ENCODE results near the gene TNFRSF1A. TPM values are rescaled to one million over a fixed set of nuclear protein-coding genes. Genes with fewer than 3 reads are reported as not detected.

The TNFRSF1A gene
- total and polyA plus RNA-seq, 2 of the 13 experiments (the other 11 are each of a cell fraction or from before 2014, with no cell fraction given), result 41.5 to 61.2 TPM

DNA sequence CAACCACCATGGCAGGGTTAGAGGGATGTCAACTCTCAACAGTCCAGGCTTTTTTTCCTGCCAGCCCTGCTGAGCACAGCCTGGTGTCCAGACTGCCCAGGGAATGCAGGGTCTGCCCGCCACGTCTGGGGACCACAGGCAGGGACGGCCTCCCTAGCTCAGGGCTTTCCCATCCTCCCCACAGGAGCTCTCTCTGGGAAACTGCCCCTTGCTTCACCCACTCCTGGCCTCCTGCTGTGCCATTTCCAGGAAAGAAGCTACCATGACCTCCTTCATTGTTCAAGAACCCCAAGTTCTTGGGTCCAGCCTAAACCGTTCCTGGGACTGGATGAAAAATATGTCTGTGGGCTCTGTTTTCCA, 28.7 kb upstream of the TNFRSF1A start (continued):
- TF ChIP-seq, protein P1, sequence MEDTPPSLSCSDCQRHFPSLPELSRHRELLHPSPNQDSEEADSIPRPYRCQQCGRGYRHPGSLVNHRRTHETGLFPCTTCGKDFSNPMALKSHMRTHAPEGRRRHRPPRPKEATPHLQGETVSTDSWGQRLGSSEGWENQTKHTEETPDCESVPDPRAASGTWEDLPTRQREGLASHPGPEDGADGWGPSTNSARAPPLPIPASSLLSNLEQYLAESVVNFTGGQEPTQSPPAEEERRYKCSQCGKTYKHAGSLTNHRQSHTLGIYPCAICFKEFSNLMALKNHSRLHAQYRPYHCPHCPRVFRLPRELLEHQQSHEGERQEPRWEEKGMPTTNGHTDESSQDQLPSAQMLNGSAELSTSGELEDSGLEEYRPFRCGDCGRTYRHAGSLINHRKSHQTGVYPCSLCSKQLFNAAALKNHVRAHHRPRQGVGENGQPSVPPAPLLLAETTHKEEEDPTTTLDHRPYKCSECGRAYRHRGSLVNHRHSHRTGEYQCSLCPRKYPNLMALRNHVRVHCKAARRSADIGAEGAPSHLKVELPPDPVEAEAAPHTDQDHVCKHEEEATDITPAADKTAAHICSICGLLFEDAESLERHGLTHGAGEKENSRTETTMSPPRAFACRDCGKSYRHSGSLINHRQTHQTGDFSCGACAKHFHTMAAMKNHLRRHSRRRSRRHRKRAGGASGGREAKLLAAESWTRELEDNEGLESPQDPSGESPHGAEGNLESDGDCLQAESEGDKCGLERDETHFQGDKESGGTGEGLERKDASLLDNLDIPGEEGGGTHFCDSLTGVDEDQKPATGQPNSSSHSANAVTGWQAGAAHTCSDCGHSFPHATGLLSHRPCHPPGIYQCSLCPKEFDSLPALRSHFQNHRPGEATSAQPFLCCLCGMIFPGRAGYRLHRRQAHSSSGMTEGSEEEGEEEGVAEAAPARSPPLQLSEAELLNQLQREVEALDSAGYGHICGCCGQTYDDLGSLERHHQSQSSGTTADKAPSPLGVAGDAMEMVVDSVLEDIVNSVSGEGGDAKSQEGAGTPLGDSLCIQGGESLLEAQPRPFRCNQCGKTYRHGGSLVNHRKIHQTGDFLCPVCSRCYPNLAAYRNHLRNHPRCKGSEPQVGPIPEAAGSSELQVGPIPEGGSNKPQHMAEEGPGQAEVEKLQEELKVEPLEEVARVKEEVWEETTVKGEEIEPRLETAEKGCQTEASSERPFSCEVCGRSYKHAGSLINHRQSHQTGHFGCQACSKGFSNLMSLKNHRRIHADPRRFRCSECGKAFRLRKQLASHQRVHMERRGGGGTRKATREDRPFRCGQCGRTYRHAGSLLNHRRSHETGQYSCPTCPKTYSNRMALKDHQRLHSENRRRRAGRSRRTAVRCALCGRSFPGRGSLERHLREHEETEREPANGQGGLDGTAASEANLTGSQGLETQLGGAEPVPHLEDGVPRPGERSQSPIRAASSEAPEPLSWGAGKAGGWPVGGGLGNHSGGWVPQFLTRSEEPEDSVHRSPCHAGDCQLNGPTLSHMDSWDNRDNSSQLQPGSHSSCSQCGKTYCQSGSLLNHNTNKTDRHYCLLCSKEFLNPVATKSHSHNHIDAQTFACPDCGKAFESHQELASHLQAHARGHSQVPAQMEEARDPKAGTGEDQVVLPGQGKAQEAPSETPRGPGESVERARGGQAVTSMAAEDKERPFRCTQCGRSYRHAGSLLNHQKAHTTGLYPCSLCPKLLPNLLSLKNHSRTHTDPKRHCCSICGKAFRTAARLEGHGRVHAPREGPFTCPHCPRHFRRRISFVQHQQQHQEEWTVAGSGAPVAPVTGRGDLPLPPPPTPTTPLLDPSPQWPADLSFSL (CRISPR knock-in tag; IDR thresholded peaks at IDR 0.05), result no peak
- TF ChIP-seq ZNF501 (CRISPR knock-in tag; IDR thresholded peaks at IDR 0.05), result peak; percentile 47; the same call in 1 of the 2 replicates
- TF ChIP-seq, protein P2, sequence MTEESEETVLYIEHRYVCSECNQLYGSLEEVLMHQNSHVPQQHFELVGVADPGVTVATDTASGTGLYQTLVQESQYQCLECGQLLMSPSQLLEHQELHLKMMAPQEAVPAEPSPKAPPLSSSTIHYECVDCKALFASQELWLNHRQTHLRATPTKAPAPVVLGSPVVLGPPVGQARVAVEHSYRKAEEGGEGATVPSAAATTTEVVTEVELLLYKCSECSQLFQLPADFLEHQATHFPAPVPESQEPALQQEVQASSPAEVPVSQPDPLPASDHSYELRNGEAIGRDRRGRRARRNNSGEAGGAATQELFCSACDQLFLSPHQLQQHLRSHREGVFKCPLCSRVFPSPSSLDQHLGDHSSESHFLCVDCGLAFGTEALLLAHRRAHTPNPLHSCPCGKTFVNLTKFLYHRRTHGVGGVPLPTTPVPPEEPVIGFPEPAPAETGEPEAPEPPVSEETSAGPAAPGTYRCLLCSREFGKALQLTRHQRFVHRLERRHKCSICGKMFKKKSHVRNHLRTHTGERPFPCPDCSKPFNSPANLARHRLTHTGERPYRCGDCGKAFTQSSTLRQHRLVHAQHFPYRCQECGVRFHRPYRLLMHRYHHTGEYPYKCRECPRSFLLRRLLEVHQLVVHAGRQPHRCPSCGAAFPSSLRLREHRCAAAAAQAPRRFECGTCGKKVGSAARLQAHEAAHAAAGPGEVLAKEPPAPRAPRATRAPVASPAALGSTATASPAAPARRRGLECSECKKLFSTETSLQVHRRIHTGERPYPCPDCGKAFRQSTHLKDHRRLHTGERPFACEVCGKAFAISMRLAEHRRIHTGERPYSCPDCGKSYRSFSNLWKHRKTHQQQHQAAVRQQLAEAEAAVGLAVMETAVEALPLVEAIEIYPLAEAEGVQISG (CRISPR knock-in tag; IDR thresholded peaks at IDR 0.05), result no peak
- 0 out of 2 replicates have a peak, but pooled peaks have one; percentile 9 for TF ChIP-seq ZFP36L1 (CRISPR knock-in tag; IDR thresholded peaks at IDR 0.05)
- TF ChIP-seq, protein P3, sequence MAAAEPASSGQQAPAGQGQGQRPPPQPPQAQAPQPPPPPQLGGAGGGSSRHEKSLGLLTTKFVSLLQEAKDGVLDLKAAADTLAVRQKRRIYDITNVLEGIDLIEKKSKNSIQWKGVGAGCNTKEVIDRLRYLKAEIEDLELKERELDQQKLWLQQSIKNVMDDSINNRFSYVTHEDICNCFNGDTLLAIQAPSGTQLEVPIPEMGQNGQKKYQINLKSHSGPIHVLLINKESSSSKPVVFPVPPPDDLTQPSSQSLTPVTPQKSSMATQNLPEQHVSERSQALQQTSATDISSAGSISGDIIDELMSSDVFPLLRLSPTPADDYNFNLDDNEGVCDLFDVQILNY (CRISPR knock-in tag; conservative IDR thresholded peaks at IDR 0.05), result no peak
- TF ChIP-seq, protein P4, sequence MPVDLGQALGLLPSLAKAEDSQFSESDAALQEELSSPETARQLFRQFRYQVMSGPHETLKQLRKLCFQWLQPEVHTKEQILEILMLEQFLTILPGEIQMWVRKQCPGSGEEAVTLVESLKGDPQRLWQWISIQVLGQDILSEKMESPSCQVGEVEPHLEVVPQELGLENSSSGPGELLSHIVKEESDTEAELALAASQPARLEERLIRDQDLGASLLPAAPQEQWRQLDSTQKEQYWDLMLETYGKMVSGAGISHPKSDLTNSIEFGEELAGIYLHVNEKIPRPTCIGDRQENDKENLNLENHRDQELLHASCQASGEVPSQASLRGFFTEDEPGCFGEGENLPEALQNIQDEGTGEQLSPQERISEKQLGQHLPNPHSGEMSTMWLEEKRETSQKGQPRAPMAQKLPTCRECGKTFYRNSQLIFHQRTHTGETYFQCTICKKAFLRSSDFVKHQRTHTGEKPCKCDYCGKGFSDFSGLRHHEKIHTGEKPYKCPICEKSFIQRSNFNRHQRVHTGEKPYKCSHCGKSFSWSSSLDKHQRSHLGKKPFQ (CRISPR knock-in tag; IDR thresholded peaks at IDR 0.05; ENCODE audit: insufficient replicate concordance), result peak; percentile 18
- TF ChIP-seq CBX1 (IDR thresholded peaks at IDR 0.05; ENCODE audit: low read depth), result no peak
- no peak for TF ChIP-seq HIVEP1 (CRISPR knock-in tag; IDR thresholded peaks at IDR 0.05)
- TF ChIP-seq, protein P5, sequence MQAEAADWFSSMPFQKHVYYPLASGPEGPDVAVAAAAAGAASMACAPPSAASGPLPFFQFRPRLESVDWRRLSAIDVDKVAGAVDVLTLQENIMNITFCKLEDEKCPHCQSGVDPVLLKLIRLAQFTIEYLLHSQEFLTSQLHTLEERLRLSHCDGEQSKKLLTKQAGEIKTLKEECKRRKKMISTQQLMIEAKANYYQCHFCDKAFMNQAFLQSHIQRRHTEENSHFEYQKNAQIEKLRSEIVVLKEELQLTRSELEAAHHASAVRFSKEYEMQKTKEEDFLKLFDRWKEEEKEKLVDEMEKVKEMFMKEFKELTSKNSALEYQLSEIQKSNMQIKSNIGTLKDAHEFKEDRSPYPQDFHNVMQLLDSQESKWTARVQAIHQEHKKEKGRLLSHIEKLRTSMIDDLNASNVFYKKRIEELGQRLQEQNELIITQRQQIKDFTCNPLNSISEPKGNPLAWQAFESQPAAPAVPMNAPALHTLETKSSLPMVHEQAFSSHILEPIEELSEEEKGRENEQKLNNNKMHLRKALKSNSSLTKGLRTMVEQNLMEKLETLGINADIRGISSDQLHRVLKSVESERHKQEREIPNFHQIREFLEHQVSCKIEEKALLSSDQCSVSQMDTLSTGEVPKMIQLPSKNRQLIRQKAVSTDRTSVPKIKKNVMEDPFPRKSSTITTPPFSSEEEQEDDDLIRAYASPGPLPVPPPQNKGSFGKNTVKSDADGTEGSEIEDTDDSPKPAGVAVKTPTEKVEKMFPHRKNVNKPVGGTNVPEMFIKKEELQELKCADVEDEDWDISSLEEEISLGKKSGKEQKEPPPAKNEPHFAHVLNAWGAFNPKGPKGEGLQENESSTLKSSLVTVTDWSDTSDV (CRISPR knock-in tag; IDR thresholded peaks at IDR 0.05), result 0 out of 2 replicates have a peak, but pooled peaks have one; percentile 20
- peak; percentile 64; the same call in 1 of the 2 replicates for TF ChIP-seq CHCHD3 (CRISPR knock-in tag; IDR thresholded peaks at IDR 0.05)
- TF ChIP-seq SNAI1 (CRISPR knock-in tag; IDR thresholded peaks at IDR 0.05; ENCODE audit: borderline replicate concordance), result no peak
- 0 out of 2 replicates have a peak, but pooled peaks have one; percentile 25 for TF ChIP-seq ZNF605 (CRISPR knock-in tag; IDR thresholded peaks at IDR 0.05)
- no peak for TF ChIP-seq KMT2B (CRISPR knock-in tag; IDR thresholded peaks at IDR 0.05)
- TF ChIP-seq KDM1A (CRISPR knock-in tag; IDR thresholded peaks at IDR 0.05), result no peak
- TF ChIP-seq ADNP (CRISPR knock-in tag; IDR thresholded peaks at IDR 0.05), result no peak
- TF ChIP-seq NFKB2 (CRISPR knock-in tag; IDR thresholded peaks at IDR 0.05; ENCODE audit: borderline replicate concordance), result no peak
